Measurements from ENCODE around the gene FBXW7.
"Not testable (repeated sequence)": the region's sequence is repeated elsewhere in the genome, so short reads cannot be mapped to it uniquely, and the experiment has no call there.

Gene FBXW7, protein sequence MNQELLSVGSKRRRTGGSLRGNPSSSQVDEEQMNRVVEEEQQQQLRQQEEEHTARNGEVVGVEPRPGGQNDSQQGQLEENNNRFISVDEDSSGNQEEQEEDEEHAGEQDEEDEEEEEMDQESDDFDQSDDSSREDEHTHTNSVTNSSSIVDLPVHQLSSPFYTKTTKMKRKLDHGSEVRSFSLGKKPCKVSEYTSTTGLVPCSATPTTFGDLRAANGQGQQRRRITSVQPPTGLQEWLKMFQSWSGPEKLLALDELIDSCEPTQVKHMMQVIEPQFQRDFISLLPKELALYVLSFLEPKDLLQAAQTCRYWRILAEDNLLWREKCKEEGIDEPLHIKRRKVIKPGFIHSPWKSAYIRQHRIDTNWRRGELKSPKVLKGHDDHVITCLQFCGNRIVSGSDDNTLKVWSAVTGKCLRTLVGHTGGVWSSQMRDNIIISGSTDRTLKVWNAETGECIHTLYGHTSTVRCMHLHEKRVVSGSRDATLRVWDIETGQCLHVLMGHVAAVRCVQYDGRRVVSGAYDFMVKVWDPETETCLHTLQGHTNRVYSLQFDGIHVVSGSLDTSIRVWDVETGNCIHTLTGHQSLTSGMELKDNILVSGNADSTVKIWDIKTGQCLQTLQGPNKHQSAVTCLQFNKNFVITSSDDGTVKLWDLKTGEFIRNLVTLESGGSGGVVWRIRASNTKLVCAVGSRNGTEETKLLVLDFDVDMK

DNA sequence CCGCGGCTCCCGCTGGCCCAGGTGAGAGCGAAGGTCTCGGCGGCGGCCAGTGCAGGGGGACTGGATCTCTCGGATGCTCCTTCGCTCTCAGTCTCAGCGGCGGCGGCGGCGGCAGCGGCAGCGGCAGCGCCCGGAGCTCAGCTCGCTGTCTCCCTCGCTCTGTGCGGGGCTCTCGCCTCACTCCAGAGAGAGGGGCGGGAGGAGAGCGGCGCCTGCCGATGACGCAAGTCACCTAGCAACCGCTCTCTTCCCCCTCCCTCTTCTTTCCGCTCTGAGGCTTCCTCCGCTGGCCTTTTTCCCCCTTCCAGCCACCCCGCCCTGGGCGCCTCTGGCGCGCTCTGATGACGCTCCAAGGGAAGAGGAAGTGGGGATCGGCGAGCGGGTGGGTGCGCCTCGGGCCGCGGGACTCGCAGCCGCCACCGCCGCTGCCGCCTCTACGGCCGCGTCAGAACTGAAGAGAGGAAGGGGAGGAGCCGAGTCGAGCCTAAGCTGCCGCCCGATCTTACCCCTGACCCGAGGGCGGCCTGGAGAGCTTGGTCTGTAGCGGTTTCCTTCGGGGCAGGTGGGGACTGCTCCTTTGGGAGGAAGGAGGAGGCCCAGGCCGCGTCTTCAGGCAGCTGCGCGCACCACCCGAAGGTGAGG, at the start of gene FBXW7:
TSS of gene FBXW7 (minus strand) at position 190 of the 642 bp plus-strand sequence. CDS start 124,289 bp downstream, outside the sequence.
- peak; percentile 96 for DNase-seq (ENCODE audit: low read depth)

DNA sequence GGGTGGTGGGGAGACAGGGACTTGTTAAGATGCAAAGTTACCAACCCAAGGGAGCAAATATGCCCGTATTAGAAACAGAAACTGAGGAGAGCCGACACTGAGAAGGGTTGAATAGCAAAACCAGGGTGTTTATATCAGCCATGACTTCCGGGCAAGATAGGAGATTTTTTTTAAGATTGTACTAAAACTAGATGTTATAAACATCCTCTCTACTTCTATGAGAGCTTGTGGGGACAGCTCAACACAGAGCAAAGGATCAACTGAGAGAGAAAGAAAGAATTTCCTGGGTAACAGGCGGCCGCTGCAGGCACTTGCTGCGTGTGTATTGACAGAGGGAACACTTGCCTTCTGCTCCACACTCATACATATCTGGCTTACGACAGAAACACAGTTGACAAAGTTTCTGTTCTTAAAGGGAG, 49.1 kb upstream of the FBXW7 start:
- DNase-seq (ENCODE audit: low read depth), result no peak

DNA sequence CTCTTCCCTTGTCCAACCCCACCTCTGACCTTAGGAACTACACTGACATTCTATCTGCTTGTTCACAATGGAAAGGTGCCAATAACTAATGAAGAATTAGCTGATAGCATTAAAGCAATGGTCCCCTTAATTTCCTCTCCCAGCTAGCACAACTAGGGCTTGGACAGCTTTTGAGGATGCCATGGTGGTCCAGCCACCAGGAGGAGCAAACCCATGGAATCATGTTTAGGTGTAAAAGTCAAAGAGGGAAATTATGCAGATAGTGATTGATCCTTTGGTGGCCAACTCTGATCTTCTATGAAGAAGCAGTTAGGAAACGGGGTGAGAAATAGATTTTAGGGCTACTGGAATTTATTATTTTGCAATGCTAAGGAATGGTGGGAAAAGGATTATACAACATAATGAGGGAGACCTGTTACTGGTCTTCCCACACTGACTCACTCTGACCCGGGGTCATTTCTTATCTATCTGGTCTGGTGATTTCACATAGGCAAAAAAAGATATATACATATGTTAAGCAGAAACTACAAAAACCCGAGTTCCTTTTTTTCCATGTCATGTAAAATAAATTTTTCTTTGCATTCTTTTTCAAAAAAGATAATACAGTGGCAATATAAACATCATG, 45.8 kb upstream of the FBXW7 start:
- no peak for DNase-seq (ENCODE audit: low read depth)

DNA sequence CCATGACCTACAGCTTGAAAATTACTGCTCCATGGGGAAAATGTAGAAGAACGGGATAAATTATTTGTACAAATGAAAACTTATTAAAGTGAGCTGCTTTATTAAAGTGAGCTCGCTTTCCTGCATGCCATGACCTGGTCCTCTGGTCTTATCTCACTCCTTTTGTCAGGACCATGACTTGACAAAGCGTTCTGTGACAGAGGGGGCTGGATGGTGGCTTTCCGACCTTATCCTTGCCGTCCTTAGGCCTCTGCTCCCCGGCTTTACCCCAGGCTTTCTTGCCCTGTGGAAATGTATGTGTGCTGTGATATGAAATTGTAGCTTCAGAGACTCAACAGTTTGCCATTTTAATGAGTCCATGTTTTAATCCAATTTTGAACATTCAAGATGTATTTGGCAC, 44.0 kb upstream of the FBXW7 start:
- no peak for DNase-seq (ENCODE audit: low read depth)

DNA sequence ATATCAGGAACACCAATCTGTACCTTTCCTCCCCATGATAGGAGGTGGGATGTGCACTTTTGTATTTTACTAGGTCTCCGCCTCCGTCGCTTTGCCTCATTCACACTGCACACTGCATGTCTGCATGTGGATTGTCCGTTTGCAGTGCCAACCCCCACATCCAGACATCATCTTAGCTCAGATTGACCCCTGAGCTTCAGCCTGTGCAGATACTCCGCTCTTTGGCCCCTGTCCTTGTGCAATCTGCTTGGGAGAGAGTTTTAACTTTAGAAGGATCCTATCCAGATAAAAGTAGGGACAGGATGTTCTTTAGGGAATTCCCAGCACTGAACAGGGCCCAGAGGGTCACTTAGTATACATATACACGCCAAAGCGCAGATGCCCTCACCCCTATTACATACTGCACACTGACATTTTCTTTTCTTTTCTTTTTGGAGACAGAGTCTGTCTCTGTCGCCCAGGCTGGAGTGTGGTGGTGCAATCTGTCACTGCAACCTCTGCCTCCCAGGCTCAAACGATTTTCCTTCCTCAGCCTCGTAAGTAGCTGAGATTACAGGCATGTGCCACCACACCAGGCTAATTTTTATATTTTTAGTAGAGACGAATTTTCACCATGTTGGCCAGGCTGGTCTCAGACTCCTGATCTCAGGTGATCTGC, 43.3 kb upstream of the FBXW7 start:
- no peak for DNase-seq (ENCODE audit: low read depth)

DNA sequence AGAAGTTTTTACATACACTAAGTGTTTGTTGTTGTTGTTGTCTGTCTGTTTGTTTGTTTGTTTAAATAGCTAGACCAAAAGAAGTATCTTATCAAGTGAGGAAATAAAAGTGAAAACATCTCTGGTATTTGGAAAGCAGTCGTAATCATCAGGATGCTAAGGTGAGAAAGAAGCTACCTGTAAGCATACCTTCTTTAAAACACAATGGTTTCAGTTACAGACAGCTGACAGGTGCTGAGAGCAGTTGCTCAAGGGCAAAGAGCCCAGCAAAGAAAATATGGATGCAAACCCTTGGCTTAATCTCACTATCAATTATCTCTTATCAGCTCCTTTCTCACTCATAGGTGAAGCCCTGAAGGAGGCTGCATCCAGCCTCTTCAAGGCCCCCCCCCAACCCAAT, 42.8 kb upstream of the FBXW7 start:
- DNase-seq (ENCODE audit: low read depth), result no peak

DNA sequence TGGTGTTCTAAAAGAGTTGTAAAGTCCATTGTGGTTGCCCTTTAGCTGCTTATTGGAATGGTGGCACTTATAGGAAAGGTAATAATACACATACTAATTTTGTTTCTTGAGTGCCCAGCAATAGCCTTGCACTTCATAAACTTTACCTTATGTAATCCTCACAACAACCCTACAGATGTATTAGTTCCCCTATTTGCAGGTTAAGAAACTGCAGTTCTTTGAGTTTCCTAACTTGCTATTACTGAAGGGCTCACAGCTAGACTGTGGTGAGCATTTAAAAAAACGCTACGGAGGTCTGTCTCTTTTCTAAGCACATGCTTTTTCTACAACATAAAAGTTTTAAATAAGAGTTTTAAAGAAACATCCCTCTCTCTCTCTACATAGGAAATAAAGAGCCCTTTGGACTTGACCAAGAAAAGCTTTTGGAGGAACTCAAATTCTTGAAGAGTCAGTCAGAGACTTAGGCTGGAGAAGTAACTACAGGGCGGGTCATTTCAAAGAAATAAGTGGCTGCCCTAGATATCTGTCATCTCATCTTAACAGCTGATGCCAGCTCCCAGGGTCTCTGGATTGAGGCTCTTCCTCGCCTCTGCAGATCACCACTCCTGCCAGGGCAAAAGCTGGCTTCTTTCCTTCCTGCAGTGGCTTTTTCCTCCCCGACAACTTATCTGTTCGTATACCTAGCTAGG, 42.0 kb upstream of the FBXW7 start:
- no peak for DNase-seq (ENCODE audit: low read depth)

DNA sequence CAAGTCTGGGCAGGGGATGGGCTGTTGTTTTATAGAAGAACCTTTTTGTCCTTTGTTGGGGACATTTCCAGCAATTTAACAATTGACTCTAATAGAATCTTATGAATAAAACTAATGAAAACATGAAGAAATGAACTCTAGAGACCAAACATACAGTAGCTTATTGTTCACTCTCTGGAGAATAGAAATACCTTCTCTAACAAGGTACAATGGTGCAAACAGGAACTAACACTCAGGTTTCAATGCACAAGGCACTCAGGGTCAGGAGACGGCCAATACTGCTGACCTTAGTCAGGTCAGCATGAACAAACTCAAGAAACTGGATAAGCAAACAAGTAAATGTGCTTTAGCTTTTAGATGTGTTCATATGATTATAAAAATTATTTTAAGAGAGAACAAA, 39.6 kb upstream of the FBXW7 start:
- no peak for DNase-seq (ENCODE audit: low read depth)

DNA sequence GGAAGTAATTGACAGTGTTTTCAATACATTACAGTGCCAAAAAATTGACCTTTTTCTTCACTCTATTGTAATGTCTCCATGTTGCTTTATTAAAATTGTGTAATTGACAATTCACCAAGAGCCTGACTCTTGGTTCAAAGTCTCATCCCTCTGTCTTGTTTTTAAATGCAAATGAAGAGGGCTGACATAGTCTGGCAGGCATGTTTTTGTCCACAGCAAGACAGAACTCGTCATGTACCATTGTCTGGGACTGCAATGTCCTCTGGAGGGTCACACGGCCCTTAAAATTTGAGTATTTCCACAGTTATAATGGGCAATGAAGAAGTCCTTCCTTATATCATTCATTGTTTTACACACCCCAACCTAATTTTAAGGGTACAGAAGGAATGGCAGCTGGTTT, 38.0 kb upstream of the FBXW7 start:
- no peak for DNase-seq (ENCODE audit: low read depth)

DNA sequence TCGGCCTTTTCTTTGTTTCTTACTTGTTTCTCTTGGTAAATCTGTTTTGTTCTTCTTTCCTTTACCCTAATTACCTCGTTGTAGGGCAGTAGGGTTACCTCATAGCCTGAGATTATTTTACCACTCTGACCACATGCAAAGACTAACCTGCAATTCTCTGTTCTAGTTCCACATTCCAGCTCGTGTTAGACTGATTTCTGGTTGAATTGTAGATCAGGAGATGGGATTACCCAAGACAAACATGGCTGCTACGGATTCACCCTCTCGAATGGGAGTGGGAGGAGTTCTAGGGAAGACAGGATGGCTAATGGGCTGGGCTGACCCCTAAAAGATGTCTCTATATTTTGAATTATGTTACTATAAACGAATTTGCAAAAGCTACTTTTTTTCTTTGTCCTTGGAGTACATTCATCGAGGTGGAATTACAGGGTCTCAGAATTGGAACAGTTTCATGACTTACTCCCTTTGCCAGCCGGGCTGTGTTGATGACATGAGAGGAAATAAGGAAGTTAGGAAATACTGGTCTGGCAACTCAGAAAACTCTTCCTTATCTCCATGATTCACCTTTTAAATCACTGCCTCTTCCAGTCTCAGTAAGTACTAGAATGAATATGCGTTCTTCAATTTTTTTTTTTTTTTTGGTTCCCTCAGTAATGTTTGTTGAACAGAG, 36.7 kb upstream of the FBXW7 start:
- no peak for DNase-seq (ENCODE audit: low read depth)

DNA sequence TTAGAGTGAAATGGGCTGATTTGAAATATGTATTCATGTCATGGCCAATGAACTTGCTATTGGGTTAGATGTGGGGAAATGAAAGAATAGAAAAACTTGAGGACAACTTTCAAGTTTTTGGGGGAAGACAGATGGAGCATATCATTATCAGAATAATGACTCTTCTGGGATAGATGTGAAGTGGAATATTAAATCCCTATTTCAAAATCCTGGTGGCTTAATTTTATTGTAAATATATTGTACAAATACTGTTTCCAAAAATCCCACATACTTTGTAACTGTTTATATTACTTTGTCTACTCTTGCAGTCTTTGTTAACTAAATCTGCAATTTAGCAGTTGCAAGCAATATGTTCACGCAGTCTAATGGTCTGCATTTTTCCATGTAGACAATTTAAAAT, 35.9 kb upstream of the FBXW7 start:
- no peak for DNase-seq (ENCODE audit: low read depth)

DNA sequence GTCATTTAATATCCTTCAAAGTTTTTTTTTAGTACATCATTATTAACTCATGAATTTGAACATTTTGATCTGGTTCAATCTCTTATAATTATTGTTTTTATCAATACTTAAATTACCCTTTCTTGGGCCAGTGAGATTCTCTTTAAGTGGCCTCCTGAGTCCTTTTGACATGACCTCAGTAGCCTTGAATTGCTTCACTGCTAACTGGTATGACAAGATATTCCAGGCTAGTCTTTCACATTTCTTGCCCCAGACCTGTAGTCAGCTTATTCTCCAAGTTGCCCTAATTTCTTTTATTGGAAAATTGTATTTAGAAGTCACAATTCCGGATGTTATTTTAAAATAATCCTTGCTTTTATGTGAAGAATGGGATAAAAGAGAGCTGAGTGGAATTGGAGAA, 35.4 kb upstream of the FBXW7 start:
- DNase-seq (ENCODE audit: low read depth), result no peak

DNA sequence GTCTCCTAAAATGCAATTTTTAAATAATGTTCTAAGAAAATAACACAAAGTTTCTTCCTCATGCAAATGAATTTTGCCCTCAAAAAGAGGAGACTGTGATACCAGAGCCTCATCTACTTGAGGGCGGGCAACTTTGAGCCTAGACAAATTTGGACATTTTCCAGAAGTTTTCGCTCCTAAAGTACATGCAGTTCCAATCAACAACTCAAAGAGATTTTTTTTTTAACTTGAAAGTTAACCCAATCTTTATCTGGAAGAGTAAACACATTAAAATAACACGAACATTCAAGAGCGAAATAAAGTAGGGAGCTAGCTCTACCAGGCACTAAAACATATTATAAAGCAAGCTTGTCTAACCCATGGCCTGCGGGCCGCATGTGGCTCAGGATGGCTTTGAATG, 29.4 kb upstream of the FBXW7 start:
- no peak for DNase-seq (ENCODE audit: low read depth)

DNA sequence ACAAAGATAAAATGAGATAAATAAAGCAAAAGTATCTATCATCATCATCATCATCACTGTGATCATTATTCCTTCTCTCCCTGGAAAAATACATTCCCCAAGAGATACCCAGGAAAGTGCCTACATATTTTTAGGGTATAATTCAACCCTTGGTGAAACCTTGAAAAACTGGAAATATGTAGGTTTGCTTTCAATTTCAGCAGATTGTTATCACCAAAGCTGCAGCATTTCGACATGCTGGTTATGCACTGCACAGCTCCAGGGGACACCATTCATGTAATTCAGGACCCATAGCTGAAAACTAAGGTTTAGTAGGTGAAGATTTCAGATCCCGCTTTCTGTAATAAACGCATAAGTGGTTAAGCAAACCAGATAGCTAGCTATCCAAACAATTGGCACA, 28.4 kb upstream of the FBXW7 start:
- DNase-seq (ENCODE audit: low read depth), result no peak

DNA sequence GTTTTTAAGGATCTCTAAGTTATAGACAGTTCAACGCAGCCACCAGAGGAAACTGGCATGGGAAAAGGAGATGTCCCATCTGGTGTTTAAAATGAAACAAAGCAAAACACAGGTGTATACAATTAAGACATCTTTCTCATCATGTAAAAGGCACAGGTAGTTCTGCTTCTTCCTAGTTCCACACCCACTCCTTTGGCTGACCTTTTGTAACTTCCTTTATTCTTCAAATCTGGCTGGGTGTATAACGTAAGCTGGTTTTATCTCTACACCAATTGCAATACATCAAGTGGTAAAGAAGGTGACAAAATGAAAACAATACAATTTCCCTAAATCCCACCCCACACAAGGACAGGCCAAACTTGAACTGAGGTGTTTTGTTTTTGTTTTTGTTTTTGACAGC, 27.3 kb upstream of the FBXW7 start:
- no peak for DNase-seq (ENCODE audit: low read depth)

DNA sequence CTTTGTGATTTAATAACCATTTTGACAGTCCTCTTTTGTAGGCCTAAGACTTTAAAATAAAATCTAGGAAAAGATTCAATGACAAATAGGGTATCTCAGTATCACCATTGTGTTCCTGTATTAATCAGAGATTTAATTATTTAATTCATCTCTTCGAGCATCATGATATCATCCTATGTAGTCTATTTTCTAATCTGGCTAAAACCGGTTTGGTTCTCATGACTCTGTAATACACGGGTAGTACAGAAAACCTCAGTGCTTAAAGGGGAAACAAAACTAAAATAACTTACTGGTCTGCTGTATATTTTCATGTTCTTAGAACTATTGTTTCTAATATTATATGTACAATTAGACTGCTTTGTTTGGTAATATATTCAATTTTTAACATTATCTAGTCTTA, 23.7 kb upstream of the FBXW7 start:
- no peak for DNase-seq (ENCODE audit: low read depth)

DNA sequence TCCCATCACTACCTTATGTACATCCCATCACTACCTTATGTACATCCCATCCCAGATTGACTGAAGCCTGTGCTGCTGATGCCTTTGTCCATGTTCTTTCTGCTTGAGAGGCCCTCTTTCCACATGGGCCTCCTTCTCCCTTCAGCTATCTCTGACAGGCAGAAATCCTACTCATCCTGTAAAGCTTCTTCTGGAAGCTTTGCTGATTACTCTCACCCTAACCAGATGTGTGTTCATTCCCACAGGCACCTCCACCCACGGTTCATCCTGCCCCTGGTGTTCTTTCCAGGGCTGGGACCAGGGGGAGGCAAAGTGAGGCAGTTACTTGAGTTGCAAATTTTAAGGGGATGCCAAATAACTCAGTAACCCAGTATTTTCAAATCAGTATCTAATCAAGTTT, 22.5 kb upstream of the FBXW7 start:
- DNase-seq (ENCODE audit: low read depth), result no peak

DNA sequence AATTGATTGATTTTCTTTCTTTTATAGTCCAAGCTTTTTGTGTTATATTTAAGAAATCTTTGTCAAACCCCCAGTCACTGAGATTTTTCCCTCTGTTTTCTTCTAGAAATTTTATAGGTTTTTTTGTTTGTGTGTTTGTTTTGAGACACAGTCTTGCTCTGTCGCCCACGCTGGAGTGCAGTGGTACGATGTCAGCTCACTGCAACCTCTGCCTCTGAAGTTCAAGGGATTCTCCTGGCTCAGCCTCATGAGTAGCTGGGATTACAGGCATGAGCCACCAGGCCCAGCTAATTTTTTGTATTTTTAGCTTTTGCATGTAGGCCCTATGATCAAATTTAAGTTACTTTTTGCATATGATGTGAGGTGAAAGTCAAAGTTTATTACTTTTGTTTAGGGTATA, 20.9 kb upstream of the FBXW7 start:
- DNase-seq (ENCODE audit: low read depth), result no peak

DNA sequence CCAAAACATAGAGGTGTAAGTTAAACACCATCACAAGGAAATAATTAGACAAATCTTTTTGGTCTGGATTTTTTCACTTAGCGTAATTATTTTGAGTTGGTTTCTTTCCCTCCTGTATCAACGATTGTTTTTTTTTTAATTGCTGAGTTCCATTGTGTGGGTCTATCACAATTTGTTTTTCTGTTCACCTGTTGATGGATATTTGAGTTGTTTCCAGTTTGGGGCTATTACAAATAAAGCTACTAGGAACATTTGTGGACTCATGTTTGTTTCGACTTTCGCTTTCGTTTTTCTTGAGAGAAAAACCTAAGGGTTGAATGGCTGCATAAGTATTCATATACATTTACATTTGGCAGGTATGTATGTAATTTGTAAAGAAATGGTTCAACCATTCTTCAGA, 20.4 kb upstream of the FBXW7 start:
- no peak for DNase-seq (ENCODE audit: low read depth)

DNA sequence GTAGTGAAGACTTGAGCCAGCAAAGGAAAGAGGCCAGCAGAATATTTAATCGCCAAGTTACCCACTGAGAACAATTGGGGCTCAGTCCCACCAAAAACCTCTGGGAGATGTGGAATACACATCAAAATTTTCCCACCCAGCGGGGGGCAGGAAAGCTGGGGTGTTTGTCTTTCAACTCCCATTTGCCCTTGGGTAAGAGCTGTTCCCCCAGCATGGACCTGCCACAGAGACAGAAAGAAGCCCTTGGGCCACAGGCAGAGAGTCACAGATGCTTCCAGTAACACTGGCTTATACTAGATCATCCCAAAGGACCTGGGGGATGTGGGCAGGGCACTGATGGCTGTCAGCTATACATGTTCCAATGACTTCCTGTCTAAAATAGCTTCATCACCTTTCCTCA, 18.9 kb upstream of the FBXW7 start:
- DNase-seq (ENCODE audit: low read depth), result no peak

DNA sequence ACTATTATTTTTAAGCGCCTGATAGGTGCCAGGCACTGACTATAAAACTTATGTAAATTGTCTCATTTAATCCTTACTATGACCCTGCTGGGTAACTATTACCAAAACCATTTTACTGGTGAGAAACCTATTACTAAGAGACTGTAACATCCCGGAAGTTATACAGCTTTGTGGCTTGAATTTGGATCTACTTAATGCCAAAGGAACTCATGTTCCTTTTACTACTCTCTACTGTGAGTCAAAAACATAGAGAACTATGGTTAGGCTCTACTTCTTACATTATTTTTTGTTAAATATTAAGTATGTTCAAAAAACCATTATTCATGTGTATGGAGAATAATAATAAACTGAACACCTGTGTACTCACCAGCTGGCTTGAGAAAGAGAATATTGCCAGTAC, 14.8 kb upstream of the FBXW7 start:
- DNase-seq (ENCODE audit: low read depth), result not testable (repeated sequence)

All from HS-27A (cell line).